HepG2 (cell line): ENCODE data around the gene FASLG. TPM values are rescaled to one million over a fixed set of nuclear protein-coding genes. Genes with fewer than 3 reads are reported as not detected.
A peak's percentile ranks its signal among the peaks of the same experiment; 100 is the strongest.

ENCODE experiments used
- ATAC-seq: fragments of 200-7000 bp; cut with Tn5 transposase; 3 replicates; pipeline ENCODE4 v1.9.1; 2020; ENCODE audit warnings: mild to moderate bottlenecking, moderate library complexity
- BruUV-seq: library from RNA; stranded (reverse); fragments of 400-500 nt; replicated peaks from 2 replicates; lab custom pipeline; 2021; lab: Mats Ljungman, UMichigan
- CTCF ChIA-PET: fragments of 300-600 bp; formaldehyde crosslinking; extraction: SDS; loops from one replicate; lab custom pipeline; 2021; ENCODE audit warnings: low total read pairs, inconsistent platforms, low intra/inter-chr PET ratio; lab: Yijun Ruan, JAX
- POLR2A ChIA-PET: fragments of 350-600 bp; sonication (Branson Sonifier 250); formaldehyde crosslinking; loops from one replicate; lab custom pipeline; 2020; ENCODE audit warnings: antibody characterized with exemption, inconsistent platforms; lab: Yijun Ruan, JAX
- DNase-seq: peaks from one replicate; pipeline ENCODE4 v3.0.0-alpha.2; 2015; ENCODE audit warnings: low spot score
- FAIRE-seq: peaks from 3 replicates; lab custom pipeline; 2011; peaks lifted over from hg19 to GRCh38; lab: Jason Lieb, UNC
- H2AFZ ChIP-seq: one replicate; pipeline ENCODE4 v1.6.1; 2011; ENCODE audit warnings: low read length, inconsistent platforms
- H3K27ac ChIP-seq: fragments of 300-600 bp; 3 replicates; pipeline ENCODE4 v1.8.0; 2011; ENCODE audit warnings: mixed run types, mild to moderate bottlenecking, mixed read lengths, low read length, inconsistent platforms; ENCODE audit not compliant: insufficient read depth; ENCODE audit errors: extremely low read length
- H3K27me3 ChIP-seq, 2 experiments: fragments of 200-600 bp in 1 of 2; 2 replicates in 1 of 2; 3 replicates in 1 of 2; pipeline versions ENCODE4 v1.6.0 to v1.8.0; 2011; ENCODE audit warnings: low read length in 2 of 2, mild to moderate bottlenecking in 2 of 2, moderate library complexity in 2 of 2, inconsistent platforms in 1 of 2; ENCODE audit not compliant: insufficient read depth in 2 of 2, control insufficient read depth in 1 of 2
- H3K36me3 ChIP-seq, 2 experiments: fragments of 200-600 bp in 1 of 2; replicated peaks in 1 of 2; 2 replicates in 1 of 2; 3 replicates in 1 of 2; pipeline versions ENCODE4 v1.5.1 to v1.8.0; 2011; ENCODE audit warnings: low read length in 2 of 2, inconsistent platforms in 1 of 2; ENCODE audit not compliant: insufficient read depth in 2 of 2, control insufficient read depth in 1 of 2
- H3K4me1 ChIP-seq: 2 replicates; pipeline ENCODE4 v1.5.1; 2012; ENCODE audit warnings: low read length, inconsistent platforms; ENCODE audit not compliant: insufficient read depth
- H3K4me2 ChIP-seq: 2 replicates; pipeline ENCODE4 v1.6.0; 2011; ENCODE audit warnings: low read depth, low read length, inconsistent platforms
- H3K4me3 ChIP-seq, 3 experiments: fragments of 200-600 bp in 1 of 3; sonication (generic), shearing (Covaris generic) in 1 of 3; replicated peaks in 1 of 3; 2 replicates each; pipeline ENCODE4 v1.5.1; 2011 to 2016; ENCODE audit warnings: low read length in 3 of 3, inconsistent platforms in 2 of 3, low read depth in 2 of 3, mild to moderate bottlenecking in 2 of 3, control low read depth in 1 of 3, mixed read lengths in 1 of 3; ENCODE audit not compliant: insufficient read depth in 1 of 3
- H3K79me2 ChIP-seq: one replicate; pipeline ENCODE4 v1.6.1; 2011; ENCODE audit warnings: low read length, inconsistent platforms; ENCODE audit not compliant: insufficient read depth
- H3K9ac ChIP-seq: 2 replicates; pipeline ENCODE4 v1.6.0; 2011; ENCODE audit warnings: mild to moderate bottlenecking, low read depth, low read length, inconsistent platforms; ENCODE audit not compliant: insufficient read depth
- H3K9me3 ChIP-seq: 2 replicates; pipeline ENCODE4 v1.5.1; 2012; ENCODE audit warnings: mild to moderate bottlenecking, low read length
- H4K20me1 ChIP-seq: 2 replicates; pipeline ENCODE4 v1.6.0; 2011; ENCODE audit warnings: inconsistent platforms, mild to moderate bottlenecking, low read length, moderate library complexity; ENCODE audit not compliant: insufficient read depth
- ADNP ChIP-seq: sonication (generic); formaldehyde crosslinking; IDR thresholded peaks from 2 replicates; pipeline ENCODE4 v1.4.0; 2020; ENCODE audit warnings: missing genetic modification reagents
- CTCF ChIP-seq: sonication (generic); formaldehyde crosslinking; IDR thresholded peaks from 2 replicates; pipeline ENCODE4 v1.5.0; 2020; ENCODE audit warnings: mild to moderate bottlenecking, missing genetic modification reagents, moderate library complexity
- GABPA ChIP-seq, 2 experiments: IDR thresholded peaks; 2 replicates each; pipeline ENCODE4 v1.6.1; 2011 to 2016; ENCODE audit warnings: low read depth in 2 of 2, low read length in 1 of 2, missing biosample characterization in 1 of 2, missing genetic modification characterization in 1 of 2
- NCOR1 ChIP-seq: fragments of 200-600 bp; sonication (generic); IDR thresholded peaks from 2 replicates; pipeline ENCODE4 v1.7.0; 2017; ENCODE audit warnings: antibody characterized with exemption, low read length, borderline replicate concordance
- NFE2L2 ChIP-seq: fragments of 150-350 bp; IDR thresholded peaks from 2 replicates; pipeline ENCODE4 v1.6.1; 2014; ENCODE audit warnings: low read length
- THAP11 ChIP-seq: IDR thresholded peaks from 2 replicates; pipeline ENCODE4 v1.6.1; 2016; ENCODE audit warnings: missing biosample characterization, missing genetic modification reagents
- ZFYVE20 ChIP-seq: sonication (generic); formaldehyde crosslinking; IDR thresholded peaks from 2 replicates; pipeline ENCODE4 v1.8.0; 2023; ENCODE audit warnings: low read depth, mild to moderate bottlenecking, moderate library complexity, missing genetic modification reagents, borderline replicate concordance
- ZNF256 ChIP-seq: sonication (generic); formaldehyde crosslinking; conservative IDR thresholded peaks from 2 replicates; pipeline ENCODE4 v1.4.0; 2020; ENCODE audit warnings: missing genetic modification reagents
- WGBS: methylation state at CpG from one replicate; pipeline ENCODE4 v1.1.6; 2017; ENCODE audit warnings: low lambda C conversion rate; 5-methylcytosine and 5-hydroxymethylcytosine counted together
- in situ Hi-C: cut with HindIII; loops from 2 replicates; pipeline ENCODE4 v1.10.0; 2017; ENCODE audit warnings: low pct_unique_long_range_greater_than_20kb; ENCODE audit not compliant: extremely low pct_ligation_motif_present
- intact Hi-C: fragments of 100-400 bp; cut with micrococcal nuclease; formaldehyde crosslinking; loops from one replicate; pipeline ENCODE4 v1.10.0; 2022; ENCODE audit not compliant: unreplicated experiment
- polyA plus RNA-seq, 8 experiments: library from polyadenylated mRNA; depleted of rRNA in 3 of 8; stranded (reverse) in 7 of 8; unstranded in 1 of 8; fragments of >200 nt; fragmentation: Illumina TruSeq in 4 of 8; extraction: Trizol in 4 of 8; gene quantifications; 2 replicates each; pipeline versions ENCODE4 v1.2.1 to v1.2.3, GENCODE V29; 2011 to 2016; ENCODE audit warnings: low read depth in 4 of 8, missing spikeins in 1 of 8, mixed read lengths in 1 of 8; ENCODE audit not compliant: insufficient read depth in 1 of 8
- total RNA-seq, 5 experiments: library from RNA; depleted of rRNA; stranded (reverse); fragments of >200 nt; fragmentation: Illumina TruSeq; extraction: Trizol; gene quantifications; 2 replicates each; pipeline ENCODE4 v1.2.3, GENCODE V29; 2016; ENCODE audit warnings: low read depth in 1 of 5

Gene FASLG
- total and polyA plus RNA-seq, 2 of the 13 experiments (the other 11 are each of a cell fraction or from before 2014, with no cell fraction given) = 0.08 TPM; not detected in 1

GRCh38 chr1:172654535-172654934 is 4.4 kb upstream of the FASLG start:
- Histone ChIP-seq H3K9me3 (no peaks in the 10 kb centered on the region), H3K4me1 (no peaks in the 10 kb centered on the region), H3K27me3 (no peaks in the 10 kb centered on the region), H3K4me2 (no peak overlapping the region), H3K36me3 (no peaks in the 10 kb centered on the region), H4K20me1 (no peaks in the 10 kb centered on the region), H2AFZ (no peak overlapping the region), H3K9ac (no peak overlapping the region), H3K4me3 (no peak overlapping the region), H3K27ac (no peak overlapping the region), H3K79me2 (no peaks in the 10 kb centered on the region)
- CTCF ChIA-PET = no interaction called here
- in situ Hi-C loops (no loop called here), intact Hi-C loops (no loop called here)
- no peak for DNase-seq
- ATAC-seq = no peak
- TF ChIP-seq NFE2L2 (0 out of 2 replicates have a peak, but pooled peaks have one; percentile 44), ZFYVE20 (no peak), CTCF (CRISPR knock-in tag) (no peak)
- POLR2A ChIA-PET = no interaction called here
- 49% methylated on average over 2 of the region's 2 CpGs for WGBS
- BruUV-seq = no TSS peak
- no peak for FAIRE-seq

GRCh38 chr1:172656576-172656975 is 2.3 kb upstream of the FASLG start:
- no peak for ATAC-seq
- Histone ChIP-seq H3K4me1 (no peaks in the 10 kb centered on the region), H2AFZ (no peak overlapping the region), H3K9ac (no peak overlapping the region), H3K27ac (no peak overlapping the region), H3K79me2 (no peaks in the 10 kb centered on the region), H3K9me3 (no peaks in the 10 kb centered on the region), H3K4me2 (no peak overlapping the region), H3K27me3 (no peaks in the 10 kb centered on the region), H3K4me3 (no peak overlapping the region)
- CTCF ChIA-PET = no interaction called here
- DNase-seq = no peak
- intact Hi-C loops = no loop called here
- BruUV-seq = no TSS peak
- no peak for TF ChIP-seq GABPA (IDR thresholded peaks at IDR 0.05; ENCODE audit: low read depth, low read length)
- TF ChIP-seq GABPA (CRISPR knock-in tag; IDR thresholded peaks at IDR 0.05; ENCODE audit: low read depth) = no peak
- no peak for TF ChIP-seq ADNP (CRISPR knock-in tag)
- no peak for TF ChIP-seq NCOR1
- TF ChIP-seq ZNF256 (CRISPR knock-in tag) = no peak
- TF ChIP-seq THAP11 (CRISPR knock-in tag) = no peak
- TF ChIP-seq, all 625 proteins: peak for 0
- no peaks in the 10 kb centered on the region for H4K20me1 ChIP-seq
- no peak for FAIRE-seq
- WGBS = 25% methylated on average over 6 of the region's 6 CpGs
- no peaks in the 10 kb centered on the region for H3K36me3 ChIP-seq
- in situ Hi-C loops = no loop called here
- POLR2A ChIA-PET = no interaction called here
